Neural progenitor cell (in vitro differentiated cells): ENCODE data around the gene RBMXL3. TPM values are rescaled to one million over a fixed set of nuclear protein-coding genes. Genes with fewer than 3 reads are reported as not detected.
A peak's percentile ranks its signal among the peaks of the same experiment; 100 is the strongest.

ENCODE experiments used
- DNase-seq: peaks from one replicate; pipeline ENCODE4 v3.0.0-alpha.2; 2016; ENCODE audit warnings: low spot score
- H2AFZ ChIP-seq: fragments of 200-600 bp; sonication (generic); replicated peaks from 2 replicates; pipeline ENCODE4 v1.6.1; 2016; ENCODE audit warnings: antibody characterized with exemption
- H3F3A ChIP-seq: fragments of 200-600 bp; sonication (generic); 2 replicates; pipeline ENCODE4 v1.6.1; 2016; ENCODE audit warnings: antibody characterized with exemption, low read depth
- H3K27ac ChIP-seq: fragments of 200-600 bp; sonication (generic); 2 replicates; pipeline ENCODE4 v1.5.1; 2016; ENCODE audit warnings: mild to moderate bottlenecking
- H3K27me3 ChIP-seq: fragments of 200-600 bp; sonication (generic); 2 replicates; pipeline ENCODE4 v1.6.1; 2016; ENCODE audit warnings: mild to moderate bottlenecking, moderate library complexity
- H3K36me3 ChIP-seq: fragments of 200-600 bp; sonication (generic); 2 replicates; pipeline ENCODE4 v1.5.1; 2016
- H3K4me1 ChIP-seq: fragments of 200-600 bp; sonication (generic); 2 replicates; pipeline ENCODE4 v1.6.1; 2016; ENCODE audit warnings: mixed run types
- H3K4me2 ChIP-seq: fragments of 200-600 bp; sonication (generic); 2 replicates; pipeline ENCODE4 v1.6.1; 2016
- H3K4me3 ChIP-seq: fragments of 200-600 bp; sonication (generic); 2 replicates; pipeline ENCODE4 v1.5.1; 2016
- H3K79me2 ChIP-seq: fragments of 200-600 bp; sonication (generic); 2 replicates; pipeline ENCODE4 v1.6.1; 2016; ENCODE audit warnings: low read depth
- H3K9ac ChIP-seq: fragments of 200-600 bp; sonication (generic); 2 replicates; pipeline ENCODE4 v1.6.1; 2016
- H3K9me3 ChIP-seq: fragments of 200-600 bp; sonication (generic); 2 replicates; pipeline ENCODE4 v1.5.1; 2016; ENCODE audit warnings: low read depth
- H4K20me1 ChIP-seq: fragments of 200-600 bp; sonication (generic); 2 replicates; pipeline ENCODE4 v1.6.1; 2016; ENCODE audit warnings: low read depth
- H3K27ac Mint-ChIP-seq: 3 replicates; pipeline ENCODE4 v1.8.0; 2021; ENCODE audit warnings: mixed read lengths
- H3K27me3 Mint-ChIP-seq: 2 replicates; pipeline ENCODE4 v1.8.0; 2022; ENCODE audit warnings: low read depth, mild to moderate bottlenecking, inconsistent platforms, moderate library complexity, mixed read lengths; ENCODE audit not compliant: insufficient read depth
- H3K36me3 Mint-ChIP-seq: 3 replicates; pipeline ENCODE4 v1.8.0; 2021; ENCODE audit warnings: mixed read lengths
- H3K4me1 Mint-ChIP-seq: 3 replicates; pipeline ENCODE4 v1.8.0; 2021; ENCODE audit warnings: mixed read lengths
- H3K4me3 Mint-ChIP-seq: 3 replicates; pipeline ENCODE4 v1.8.0; 2021; ENCODE audit warnings: mild to moderate bottlenecking, moderate library complexity, mixed read lengths
- H3K9me3 Mint-ChIP-seq: 3 replicates; pipeline ENCODE4 v1.8.0; 2020; ENCODE audit warnings: mixed read lengths
- EZH2 ChIP-seq: fragments of 200-600 bp; sonication (generic); IDR thresholded peaks from 2 replicates; pipeline ENCODE4 v1.6.1; 2017; ENCODE audit warnings: antibody characterized with exemption, mild to moderate bottlenecking, moderate library complexity
- EZH2phosphoT487 ChIP-seq: fragments of 200-600 bp; sonication (generic); IDR thresholded peaks from 2 replicates; pipeline ENCODE4 v1.6.1; 2017; ENCODE audit warnings: antibody characterized with exemption
- total RNA-seq: library from RNA; depleted of rRNA; stranded (reverse); fragments of >200 nt; gene quantifications from 2 replicates; pipeline ENCODE4 v1.2.3, GENCODE V29; 2015; ENCODE audit warnings: low replicate concordance
- TF ChIP-seq, protein P1 (sequence below): fragments of 200-600 bp; sonication (generic); IDR thresholded peaks from 2 replicates; pipeline ENCODE4 v1.5.1; 2017; ENCODE audit warnings: antibody characterized with exemption, mild to moderate bottlenecking

The RBMXL3 gene
- total RNA-seq, 1 donor from 2014 or later: not detected

DNA sequence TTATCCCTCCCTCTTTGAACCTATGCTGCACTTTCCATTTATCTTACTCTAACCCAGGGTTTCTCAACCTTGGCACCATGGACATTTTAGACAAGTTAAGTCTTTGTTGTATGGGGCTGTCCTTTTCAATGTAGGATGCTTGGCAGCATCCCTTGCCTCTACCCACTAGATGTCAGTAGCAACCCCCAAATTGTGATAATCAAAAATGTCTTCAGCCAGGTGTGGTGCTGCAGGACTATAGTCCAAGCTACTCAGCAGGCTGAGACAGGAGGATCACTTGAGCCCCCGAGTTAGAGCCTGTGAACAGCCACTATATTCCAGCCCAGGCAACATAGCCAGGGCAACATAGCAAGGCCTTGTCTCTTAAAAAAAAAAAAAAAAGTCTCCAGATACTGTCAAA, 37.7 kb downstream of the RBMXL3 start:
- Histone ChIP-seq H4K20me1 (peaks cover 5% of the 10 kb centered on the region), H3K9me3 (no peaks in the 10 kb centered on the region), H3K4me2 (no peak overlapping the region), H3K4me3 (no peak overlapping the region), H2AFZ (no peak overlapping the region), H3K36me3 (no peaks in the 10 kb centered on the region), H3F3A (no peaks in the 10 kb centered on the region), H3K27ac (no peak overlapping the region), H3K27me3 (no peaks in the 10 kb centered on the region), H3K79me2 (peaks cover 83% of the 10 kb centered on the region), H3K9ac (no peak overlapping the region), H3K4me1 (peaks cover 13% of the 10 kb centered on the region)
- H3K27ac Mint-ChIP-seq: no peak overlapping the region
- H3K27me3 Mint-ChIP-seq: no peaks in the 10 kb centered on the region
- H3K4me1 Mint-ChIP-seq: peaks cover 22% of the 10 kb centered on the region
- DNase-seq: peak; percentile 69
- no peak overlapping the region for H3K4me3 Mint-ChIP-seq
- TF ChIP-seq, protein P1, sequence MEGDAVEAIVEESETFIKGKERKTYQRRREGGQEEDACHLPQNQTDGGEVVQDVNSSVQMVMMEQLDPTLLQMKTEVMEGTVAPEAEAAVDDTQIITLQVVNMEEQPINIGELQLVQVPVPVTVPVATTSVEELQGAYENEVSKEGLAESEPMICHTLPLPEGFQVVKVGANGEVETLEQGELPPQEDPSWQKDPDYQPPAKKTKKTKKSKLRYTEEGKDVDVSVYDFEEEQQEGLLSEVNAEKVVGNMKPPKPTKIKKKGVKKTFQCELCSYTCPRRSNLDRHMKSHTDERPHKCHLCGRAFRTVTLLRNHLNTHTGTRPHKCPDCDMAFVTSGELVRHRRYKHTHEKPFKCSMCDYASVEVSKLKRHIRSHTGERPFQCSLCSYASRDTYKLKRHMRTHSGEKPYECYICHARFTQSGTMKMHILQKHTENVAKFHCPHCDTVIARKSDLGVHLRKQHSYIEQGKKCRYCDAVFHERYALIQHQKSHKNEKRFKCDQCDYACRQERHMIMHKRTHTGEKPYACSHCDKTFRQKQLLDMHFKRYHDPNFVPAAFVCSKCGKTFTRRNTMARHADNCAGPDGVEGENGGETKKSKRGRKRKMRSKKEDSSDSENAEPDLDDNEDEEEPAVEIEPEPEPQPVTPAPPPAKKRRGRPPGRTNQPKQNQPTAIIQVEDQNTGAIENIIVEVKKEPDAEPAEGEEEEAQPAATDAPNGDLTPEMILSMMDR: peak; percentile 71
- TF ChIP-seq EZH2phosphoT487: no peak
- no peak for TF ChIP-seq EZH2
- H3K36me3 Mint-ChIP-seq: peaks cover 17% of the 10 kb centered on the region
- peaks cover 2% of the 10 kb centered on the region for H3K9me3 Mint-ChIP-seq

DNA sequence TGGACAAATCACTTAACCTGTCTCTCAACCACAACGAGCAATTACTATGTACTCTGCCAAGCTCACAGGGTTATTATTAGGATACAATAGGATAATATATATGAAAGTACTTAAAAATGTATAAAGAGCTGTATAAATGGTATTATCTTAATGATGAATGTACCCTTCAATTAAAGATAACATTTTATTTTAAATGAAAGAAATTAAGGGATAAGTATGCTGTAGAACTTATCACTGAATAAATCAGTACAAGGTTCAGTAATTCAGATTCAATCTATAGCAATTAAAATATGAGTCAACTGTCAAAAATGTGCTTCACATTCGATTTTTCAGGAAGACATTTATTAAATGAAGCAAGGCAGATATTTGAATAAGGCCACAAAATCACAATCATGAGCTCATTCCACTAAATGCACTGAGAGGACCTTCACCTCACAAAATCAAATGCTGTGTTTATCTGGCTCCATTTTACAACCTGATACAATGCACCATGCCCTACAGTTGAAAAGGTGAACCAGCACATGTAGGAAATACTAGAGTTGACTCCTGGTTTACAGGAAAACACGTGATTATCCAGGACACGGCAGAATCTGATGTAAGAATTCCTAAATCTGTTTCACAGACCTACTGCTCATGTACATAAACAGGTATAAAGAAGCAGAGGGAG, 40.3 kb downstream of the RBMXL3 start:
- H4K20me1 ChIP-seq: peaks cover 5% of the 10 kb centered on the region
- H3K36me3 ChIP-seq: no peaks in the 10 kb centered on the region
- no peak overlapping the region for H2AFZ ChIP-seq
- Mint-ChIP-seq H3K27ac (no peak overlapping the region), H3K36me3 (peaks cover 2% of the 10 kb centered on the region), H3K27me3 (no peaks in the 10 kb centered on the region), H3K4me3 (no peak overlapping the region), H3K4me1 (peaks cover 34% of the 10 kb centered on the region), H3K9me3 (no peaks in the 10 kb centered on the region)
- no peaks in the 10 kb centered on the region for H3F3A ChIP-seq
- no peak overlapping the region for H3K4me2 ChIP-seq
- no peak for TF ChIP-seq EZH2
- TF ChIP-seq, protein P1: no peak
- TF ChIP-seq EZH2phosphoT487: no peak
- no peak overlapping the region for H3K27ac ChIP-seq
- no peaks in the 10 kb centered on the region for H3K27me3 ChIP-seq
- peaks cover 27% of the 10 kb centered on the region for H3K4me1 ChIP-seq
- no peak overlapping the region for H3K4me3 ChIP-seq
- H3K9me3 ChIP-seq: no peaks in the 10 kb centered on the region
- H3K9ac ChIP-seq: no peak overlapping the region
- H3K79me2 ChIP-seq: peaks cover 82% of the 10 kb centered on the region
- no peak for DNase-seq

DNA sequence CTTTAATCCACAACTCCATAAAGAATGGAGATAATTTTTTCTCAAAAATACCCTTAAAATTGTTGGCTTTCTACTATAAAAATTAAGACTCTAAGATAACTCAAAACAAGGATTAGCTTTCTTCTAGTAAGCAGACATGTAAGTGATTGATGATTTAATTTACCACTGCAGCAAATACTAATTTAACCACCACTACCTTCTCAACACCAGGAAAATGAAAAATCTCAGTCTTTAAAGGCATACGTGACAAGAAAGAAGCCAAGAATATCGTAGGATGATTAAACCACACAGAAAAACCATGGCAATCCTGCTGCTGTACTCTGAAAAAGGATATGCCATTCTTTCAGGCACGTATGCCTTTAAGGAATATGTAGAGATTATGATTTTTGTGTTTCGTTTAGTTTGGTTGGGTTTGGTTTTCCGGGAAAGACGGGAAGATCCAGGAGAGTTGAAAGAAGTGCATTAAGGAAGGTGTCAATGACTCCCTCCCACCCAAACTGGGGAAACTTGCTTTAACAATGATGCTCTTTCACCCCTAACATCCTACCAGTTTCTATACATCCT, 43.8 kb downstream of the RBMXL3 start:
- Histone ChIP-seq H2AFZ (peak overlapping the region; percentile 99), H3K36me3 (no peaks in the 10 kb centered on the region), H3F3A (no peaks in the 10 kb centered on the region), H4K20me1 (no peaks in the 10 kb centered on the region), H3K4me3 (peak overlapping the region; percentile 86), H3K79me2 (peaks cover 47% of the 10 kb centered on the region), H3K9ac (peak overlapping the region; percentile 15), H3K4me1 (peaks cover 27% of the 10 kb centered on the region), H3K4me2 (peak overlapping the region; percentile 92), H3K27me3 (no peaks in the 10 kb centered on the region), H3K9me3 (no peaks in the 10 kb centered on the region), H3K27ac (no peak overlapping the region)
- H3K27me3 Mint-ChIP-seq: no peaks in the 10 kb centered on the region
- no peaks in the 10 kb centered on the region for H3K36me3 Mint-ChIP-seq
- peak overlapping the region; percentile 84 for H3K27ac Mint-ChIP-seq
- H3K4me1 Mint-ChIP-seq: peaks cover 35% of the 10 kb centered on the region
- DNase-seq: no peak
- peak overlapping the region; percentile 91 for H3K4me3 Mint-ChIP-seq
- H3K9me3 Mint-ChIP-seq: no peaks in the 10 kb centered on the region
- no peak for TF ChIP-seq EZH2
- TF ChIP-seq EZH2phosphoT487: no peak
- TF ChIP-seq, protein P1: no peak
